HK-2 (cell line): ENCODE results near the gene DDI2.
A peak's percentile ranks its signal among the peaks of the same experiment; 100 is the strongest.
"Not testable (repeated sequence)": the region's sequence is repeated elsewhere in the genome, so short reads cannot be mapped to it uniquely, and the experiment has no call there.

Experiments
- DNase-seq: peaks from one replicate; pipeline ENCODE4 v3.0.0-alpha.2; 2018; ENCODE audit not compliant: unreplicated experiment

Gene DDI2

GRCh38 chr1:15636436-15636835 lies 19.2 kb downstream of the DDI2 start:
- DNase-seq, result no peak

DNA sequence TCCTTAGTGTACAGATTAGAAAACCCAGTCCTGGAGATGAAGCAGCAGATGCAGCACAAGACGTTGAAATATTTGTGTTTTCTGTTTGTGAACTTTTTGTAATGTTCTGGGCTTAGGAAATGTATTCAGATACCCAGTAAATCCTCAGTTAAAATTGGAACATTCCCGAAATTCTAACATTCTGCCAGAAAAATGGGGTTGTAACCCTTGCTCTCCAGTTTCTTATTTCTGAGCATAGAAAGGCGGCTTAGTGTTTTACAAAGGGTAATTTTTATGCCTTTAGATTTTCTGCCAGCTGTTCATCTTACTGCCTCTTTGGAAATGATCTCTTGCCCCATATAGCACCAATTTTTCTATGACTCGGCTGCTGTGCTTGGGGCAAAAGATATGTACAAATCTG lies 20.6 kb downstream of the DDI2 start:
- DNase-seq, result no peak

- DNase-seq, result no peak
Observed at GRCh38 chr1:15639262-15639661, 22.0 kb downstream of the DDI2 start.

GRCh38 chr1:15639931-15640330 lies 22.7 kb downstream of the DDI2 start:
- no peak for DNase-seq

DNA sequence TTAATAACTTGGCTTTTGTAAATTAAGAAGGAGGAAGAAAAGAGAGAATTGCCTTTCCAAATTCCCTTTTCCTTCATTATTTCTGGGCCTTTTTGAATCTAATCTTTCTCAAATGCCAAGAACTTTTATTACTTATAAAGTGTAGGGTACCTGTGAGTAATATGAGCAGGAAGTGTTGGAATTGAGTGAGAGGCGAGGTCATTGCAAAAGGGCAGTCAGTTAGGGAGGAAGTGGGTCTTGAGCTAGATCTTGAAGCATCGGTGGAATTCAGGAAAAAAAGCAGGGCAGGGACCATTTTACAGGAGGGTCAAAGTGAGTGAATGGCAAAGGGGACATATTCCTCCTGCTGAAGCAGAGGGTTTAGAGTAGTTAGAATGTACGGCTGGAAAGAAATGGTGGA lies 23.4 kb downstream of the DDI2 start:
- DNase-seq, result peak; percentile 9

DNA sequence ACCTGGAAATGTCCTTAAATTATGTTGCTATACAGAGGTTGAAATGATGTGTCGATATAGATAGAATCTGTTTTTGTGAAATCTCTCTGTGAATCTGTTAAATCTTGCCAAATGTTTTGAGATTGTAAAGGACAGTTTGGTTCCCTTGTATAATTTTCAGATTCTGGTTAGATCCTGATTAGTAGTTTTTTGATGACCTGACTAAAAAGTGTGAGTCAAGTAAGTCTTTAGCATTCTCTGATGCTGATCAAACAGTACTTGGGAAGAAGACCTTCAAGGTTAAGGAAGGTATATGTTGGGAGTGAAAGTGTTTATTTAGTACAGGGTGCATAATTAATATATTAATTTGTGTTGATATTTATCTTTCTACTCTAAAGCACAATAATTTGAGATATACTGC lies 32.7 kb downstream of the DDI2 start:
- no peak for DNase-seq

GRCh38 chr1:15650433-15650832 lies 33.2 kb downstream of the DDI2 start:
- no peak for DNase-seq

DNA sequence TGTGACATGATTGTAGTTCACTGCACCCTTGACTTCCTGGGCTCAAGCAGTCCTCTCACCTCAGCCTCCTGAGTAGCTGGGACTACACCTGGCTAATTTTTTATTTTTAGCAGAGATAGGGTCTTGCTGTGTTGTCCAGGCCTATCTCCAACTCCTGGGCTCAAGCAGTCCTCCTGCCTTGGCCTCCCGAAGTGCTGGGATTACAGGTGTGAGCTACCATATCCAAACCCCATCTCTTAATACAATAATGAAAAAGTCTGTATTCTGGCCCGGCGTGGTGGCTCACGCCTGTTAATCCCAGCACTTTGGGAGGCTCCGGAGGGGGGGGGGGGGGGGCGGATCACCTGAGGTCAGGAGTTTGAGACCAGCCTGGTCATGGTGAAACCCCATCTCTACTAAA lies 34.9 kb downstream of the DDI2 start:
- not testable (repeated sequence) for DNase-seq

DNA sequence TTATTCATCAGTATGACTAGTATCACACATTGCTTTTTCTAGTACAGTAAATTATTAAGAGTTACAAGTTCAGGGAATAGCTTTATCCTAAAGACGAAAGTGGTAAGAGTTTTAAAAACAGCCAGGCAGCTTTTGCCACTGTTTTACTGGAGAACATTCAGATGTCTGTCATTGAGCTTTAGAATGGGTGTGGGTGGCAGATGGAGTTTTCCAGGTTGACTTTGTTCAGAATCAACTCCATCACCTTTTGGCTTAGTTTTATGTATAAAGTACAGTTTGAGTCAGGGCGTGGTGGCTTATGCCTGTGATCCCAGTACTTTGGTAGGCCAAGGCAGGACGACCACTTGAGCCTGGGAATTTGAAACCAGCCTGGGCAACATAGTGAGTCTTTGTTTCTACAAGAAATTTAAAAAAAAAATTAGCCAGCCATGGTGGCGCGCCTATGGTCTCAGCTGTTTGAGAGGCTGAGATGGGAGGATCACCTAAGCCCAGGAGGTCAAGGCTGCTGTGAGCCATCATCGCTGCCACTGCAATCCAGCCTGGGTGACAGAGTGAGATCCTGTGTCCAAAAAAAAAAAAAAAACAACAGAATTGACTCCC lies 36.9 kb downstream of the DDI2 start:
- no peak for DNase-seq

DNA sequence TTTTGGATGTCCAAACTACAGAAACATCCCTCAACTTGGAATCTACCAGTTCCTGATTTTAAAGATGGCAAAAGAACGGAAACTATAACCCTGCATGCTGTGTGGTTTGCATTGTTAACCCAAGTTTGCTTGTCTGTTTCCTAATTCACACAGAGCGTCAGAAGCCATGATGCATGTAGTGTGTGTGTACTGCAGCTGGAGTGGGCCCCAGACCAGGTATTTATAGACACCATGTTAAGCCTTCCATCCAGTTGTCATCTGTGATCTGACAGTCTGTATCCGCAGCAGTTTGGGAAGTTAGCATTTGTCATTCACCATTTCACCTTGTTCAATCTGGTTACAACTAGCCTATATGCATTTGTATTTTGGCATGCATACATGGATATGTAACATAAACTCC lies 39.2 kb downstream of the DDI2 start:
- DNase-seq, result no peak

- no peak for DNase-seq
Observed at GRCh38 chr1:15657021-15657420, 39.8 kb downstream of the DDI2 start.

DNA sequence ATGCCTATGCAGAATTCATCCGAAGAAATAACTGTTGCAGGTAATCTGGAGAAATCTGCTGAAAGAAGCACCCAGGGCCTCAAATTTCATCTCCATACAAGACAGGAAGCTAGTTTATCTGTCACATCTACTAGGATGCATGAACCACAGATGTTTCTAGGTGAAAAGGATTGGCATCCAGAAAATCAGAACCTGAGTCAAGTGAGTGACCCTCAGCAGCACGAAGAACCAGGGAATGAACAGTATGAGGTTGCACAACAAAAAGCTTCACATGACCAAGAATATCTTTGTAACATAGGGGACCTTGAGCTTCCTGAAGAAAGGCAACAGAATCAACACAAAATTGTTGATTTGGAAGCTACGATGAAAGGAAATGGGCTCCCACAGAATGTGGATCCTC lies 42.9 kb downstream of the DDI2 start:
- DNase-seq, result no peak

GRCh38 chr1:15662477-15662876 lies 45.2 kb downstream of the DDI2 start:
- no peak for DNase-seq

- no peak for DNase-seq
Observed at GRCh38 chr1:15663925-15664324, 46.7 kb downstream of the DDI2 start.

GRCh38 chr1:15667362-15667761 lies 50.1 kb downstream of the DDI2 start:
- DNase-seq, result no peak

DNA sequence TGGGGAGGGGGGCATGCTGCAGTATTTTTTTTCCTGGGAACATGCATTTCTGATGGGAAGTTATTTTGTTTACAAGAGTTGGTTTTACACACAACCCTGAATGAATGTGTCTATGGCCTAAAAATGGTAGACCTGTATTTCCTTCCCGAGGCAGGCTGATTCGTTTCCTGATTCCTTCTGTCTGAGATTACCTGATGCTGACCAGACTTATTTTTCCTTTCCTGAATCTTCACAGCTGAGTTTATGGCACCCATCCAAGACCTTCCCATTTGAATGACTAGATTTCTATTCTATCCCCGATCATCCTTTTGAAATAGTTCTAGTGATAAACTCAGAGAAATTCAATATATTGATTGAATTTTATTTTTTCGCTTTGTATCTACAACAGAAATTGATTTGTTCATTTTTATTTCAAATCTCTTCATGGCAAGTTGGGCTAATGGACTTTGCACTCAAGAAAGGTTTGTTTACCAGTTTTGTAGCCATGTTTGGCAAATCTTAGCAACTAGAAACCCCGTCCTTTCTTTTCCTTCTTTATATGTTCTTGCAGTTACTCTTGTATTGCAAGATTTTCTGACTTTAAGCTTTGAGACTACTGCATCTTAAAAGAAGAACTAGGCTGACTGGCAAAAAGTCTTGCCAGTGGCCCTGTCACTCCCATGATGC lies 51.0 kb downstream of the DDI2 start:
- DNase-seq, result no peak

DNA sequence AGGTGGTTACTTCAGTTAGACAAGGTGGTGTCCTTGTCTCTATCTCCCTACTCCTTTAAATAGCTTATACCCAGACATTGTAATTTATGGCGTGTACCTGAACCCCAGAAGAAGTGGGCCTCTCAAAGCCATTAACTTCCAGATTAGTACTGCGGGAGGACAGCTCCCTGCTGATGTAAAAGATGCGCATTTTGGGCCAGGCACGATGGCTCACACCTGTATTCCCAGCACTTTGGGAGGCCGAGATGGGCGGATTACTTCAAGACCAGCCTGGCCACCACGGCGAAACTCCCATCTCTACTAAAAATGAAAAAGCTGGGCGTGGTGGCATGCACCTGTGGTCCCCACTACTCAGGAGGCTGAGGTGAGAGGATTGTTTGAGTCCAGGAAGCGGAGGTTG lies 51.8 kb downstream of the DDI2 start:
- no peak for DNase-seq

GRCh38 chr1:15669864-15670263 lies 52.6 kb downstream of the DDI2 start:
- DNase-seq, result no peak

GRCh38 chr1:15671430-15671829 lies 54.2 kb downstream of the DDI2 start:
- no peak for DNase-seq

DNA sequence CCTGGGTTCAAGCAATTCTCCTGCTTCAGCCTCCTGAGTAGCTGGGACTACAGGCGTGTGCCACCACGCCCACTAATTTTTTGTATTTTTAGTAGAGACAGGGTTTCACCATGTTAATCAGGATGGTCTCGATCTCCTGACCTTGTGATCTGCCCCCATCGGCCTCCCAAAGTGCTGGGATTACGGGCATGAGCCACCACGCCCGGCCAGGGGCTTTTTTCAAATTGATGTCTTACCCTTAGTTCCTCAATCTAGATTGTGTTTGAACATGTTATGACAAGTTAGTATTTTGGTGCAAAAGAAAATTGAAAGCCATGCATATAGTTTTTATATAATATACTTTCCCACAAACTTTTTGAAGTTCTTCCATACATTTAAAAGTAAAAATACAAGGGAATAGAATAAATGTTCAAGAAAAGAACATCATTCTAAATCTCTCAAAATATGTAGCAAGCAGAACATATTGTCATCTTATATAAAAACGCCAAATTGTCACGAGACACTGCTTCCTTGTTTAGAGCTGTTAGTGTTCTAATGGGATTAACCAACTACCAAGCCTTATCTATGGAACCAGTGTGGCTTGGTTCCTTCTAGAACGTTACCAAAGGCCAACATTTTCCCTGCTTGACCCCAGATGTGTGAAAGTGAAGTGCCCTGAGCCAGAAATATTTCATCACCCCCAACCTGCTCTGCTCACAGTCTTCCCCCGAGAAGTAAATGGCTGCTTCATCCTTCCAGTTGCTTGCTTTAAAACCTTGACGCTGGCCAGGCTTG lies 57.3 kb downstream of the DDI2 start:
- DNase-seq, result no peak

DNA sequence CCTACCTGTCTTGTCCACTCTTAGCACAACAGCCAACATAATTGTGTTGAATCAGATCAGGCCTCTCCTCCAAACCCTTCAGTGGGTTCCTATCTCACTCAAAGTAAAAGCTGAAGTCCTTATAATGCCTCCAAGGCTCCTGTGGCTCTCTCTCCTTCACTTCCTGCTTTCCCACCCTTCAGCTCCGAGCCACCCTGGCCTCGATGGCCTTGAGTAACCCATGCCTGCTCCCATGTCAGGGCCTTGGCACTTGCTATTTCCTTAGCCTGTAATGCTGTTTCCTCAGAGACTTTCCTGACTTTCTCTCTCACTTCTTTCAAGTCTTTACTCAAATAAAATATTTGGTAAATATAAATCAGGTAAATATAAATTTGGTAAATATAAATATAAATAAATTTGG lies 58.8 kb downstream of the DDI2 start:
- no peak for DNase-seq

- no peak for DNase-seq
Observed at GRCh38 chr1:15676688-15677661, 59.7 kb downstream of the DDI2 start.
